22Rv1 (cell line): ENCODE measurements around the gene TRPC4.

Source experiments
- H3K27ac ChIP-seq: fragments of 450-650 bp; 2 replicates; pipeline ENCODE4 v1.5.1; 2017
- ZFX ChIP-seq: fragments of 450-650 bp; IDR thresholded peaks from 2 replicates; pipeline ENCODE4 v1.6.1; 2017; ENCODE audit warnings: antibody characterized with exemption, borderline replicate concordance
- TF ChIP-seq, protein P1 (sequence below): fragments of 450-650 bp; IDR thresholded peaks from 2 replicates; pipeline ENCODE4 v1.5.1; 2017; ENCODE audit warnings: mild to moderate bottlenecking

Gene TRPC4

GRCh38 chr13:37788346-37788745 is 81.2 kb downstream of the TRPC4 start:
- TF ChIP-seq ZFX, result no peak
- TF ChIP-seq, protein P1, sequence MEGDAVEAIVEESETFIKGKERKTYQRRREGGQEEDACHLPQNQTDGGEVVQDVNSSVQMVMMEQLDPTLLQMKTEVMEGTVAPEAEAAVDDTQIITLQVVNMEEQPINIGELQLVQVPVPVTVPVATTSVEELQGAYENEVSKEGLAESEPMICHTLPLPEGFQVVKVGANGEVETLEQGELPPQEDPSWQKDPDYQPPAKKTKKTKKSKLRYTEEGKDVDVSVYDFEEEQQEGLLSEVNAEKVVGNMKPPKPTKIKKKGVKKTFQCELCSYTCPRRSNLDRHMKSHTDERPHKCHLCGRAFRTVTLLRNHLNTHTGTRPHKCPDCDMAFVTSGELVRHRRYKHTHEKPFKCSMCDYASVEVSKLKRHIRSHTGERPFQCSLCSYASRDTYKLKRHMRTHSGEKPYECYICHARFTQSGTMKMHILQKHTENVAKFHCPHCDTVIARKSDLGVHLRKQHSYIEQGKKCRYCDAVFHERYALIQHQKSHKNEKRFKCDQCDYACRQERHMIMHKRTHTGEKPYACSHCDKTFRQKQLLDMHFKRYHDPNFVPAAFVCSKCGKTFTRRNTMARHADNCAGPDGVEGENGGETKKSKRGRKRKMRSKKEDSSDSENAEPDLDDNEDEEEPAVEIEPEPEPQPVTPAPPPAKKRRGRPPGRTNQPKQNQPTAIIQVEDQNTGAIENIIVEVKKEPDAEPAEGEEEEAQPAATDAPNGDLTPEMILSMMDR, result no peak
- no peak overlapping the region for H3K27ac ChIP-seq

DNA sequence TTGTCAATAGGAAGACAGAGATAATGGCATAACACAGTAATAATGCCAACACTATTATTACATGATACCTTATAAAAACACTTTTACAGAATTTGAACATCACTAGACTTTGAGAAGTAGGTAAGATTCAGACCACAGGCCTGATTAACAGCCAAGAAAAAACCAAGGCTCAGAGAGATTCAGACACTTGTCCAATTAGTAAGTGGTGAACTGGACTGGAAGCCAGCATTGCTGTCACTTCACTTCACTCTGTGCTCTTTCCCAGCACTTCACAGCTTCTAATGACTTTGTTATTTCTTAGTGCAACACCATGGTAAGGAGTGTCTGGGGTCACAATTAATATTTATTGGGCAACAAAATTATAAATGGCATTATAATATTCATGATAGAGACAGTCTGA is 91.9 kb downstream of the TRPC4 start:
- no peak overlapping the region for H3K27ac ChIP-seq
- TF ChIP-seq, protein P1, result no peak
- TF ChIP-seq ZFX, result no peak

DNA sequence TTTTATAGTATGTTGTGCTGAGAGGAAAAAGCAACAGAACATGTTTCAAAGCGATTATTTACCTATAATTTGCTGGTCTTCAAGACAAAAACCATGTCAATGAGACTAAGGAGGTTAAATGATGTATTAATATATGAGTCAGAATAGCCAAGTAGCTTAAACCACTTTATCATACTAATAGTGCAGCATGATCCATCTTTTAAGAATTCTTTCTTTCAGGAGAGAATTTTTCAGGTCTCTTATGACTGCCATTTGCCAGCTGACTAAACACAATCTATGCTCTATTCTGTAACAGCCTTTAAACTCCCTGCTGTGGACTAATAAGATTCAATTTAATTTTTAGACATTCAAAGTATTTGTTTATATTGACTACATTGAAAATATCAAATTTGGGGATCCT is 93.7 kb downstream of the TRPC4 start:
- TF ChIP-seq, protein P1, result no peak
- no peak for TF ChIP-seq ZFX
- H3K27ac ChIP-seq, result no peak overlapping the region

GRCh38 chr13:37772644-37773043 is 96.9 kb downstream of the TRPC4 start:
- TF ChIP-seq, protein P1, result no peak
- TF ChIP-seq ZFX, result no peak
- H3K27ac ChIP-seq, result no peak overlapping the region

DNA sequence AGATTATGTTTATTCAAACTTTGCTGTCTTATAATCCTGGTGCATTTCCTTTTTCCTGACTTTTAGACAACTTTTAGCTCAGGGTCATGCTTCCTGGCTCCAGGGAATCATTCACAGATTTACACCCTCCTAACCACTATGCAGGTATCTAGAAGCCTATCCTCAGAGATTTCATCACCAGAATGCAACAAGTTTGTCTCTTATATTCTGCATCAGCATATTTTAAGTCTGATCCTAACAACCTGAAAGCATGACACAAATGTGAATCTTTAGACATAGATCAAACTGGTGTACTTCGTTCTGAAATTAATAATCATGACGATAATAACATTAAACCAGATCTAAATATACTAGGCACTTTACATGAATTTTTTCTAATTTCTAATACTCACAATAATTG is 100.0 kb downstream of the TRPC4 start:
- TF ChIP-seq ZFX, result no peak
- TF ChIP-seq, protein P1, result no peak
- no peak overlapping the region for H3K27ac ChIP-seq

- H3K27ac ChIP-seq, result no peak overlapping the region
- TF ChIP-seq, protein P1, result peak; percentile 46
- no peak for TF ChIP-seq ZFX
These were observed 100.5 kb downstream of the TRPC4 start for GRCh38 chr13:37769078-37769477.

DNA sequence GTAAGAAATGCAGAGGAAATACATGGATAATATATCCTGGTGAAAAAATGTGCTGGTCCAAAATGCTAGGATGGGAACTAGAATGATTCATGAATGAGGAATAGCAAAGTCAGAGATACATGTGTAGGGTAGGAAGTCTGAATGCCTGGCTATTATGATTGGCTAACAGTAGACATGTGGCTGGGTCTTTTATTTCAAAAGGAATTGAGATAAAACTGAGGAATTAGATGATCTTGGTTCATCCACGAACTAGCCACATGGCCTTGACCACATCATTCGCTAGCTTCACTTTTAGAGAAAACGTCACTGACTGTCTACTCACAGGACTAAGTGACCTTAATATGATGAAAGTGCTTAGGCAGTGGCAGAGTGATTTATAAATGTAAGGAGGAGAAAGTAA is 103.1 kb downstream of the TRPC4 start:
- TF ChIP-seq, protein P1, result no peak
- no peak for TF ChIP-seq ZFX
- H3K27ac ChIP-seq, result no peak overlapping the region
